Measurements from ENCODE around the gene SEZ6L.
A peak's percentile ranks its signal among the peaks of the same experiment; 100 is the strongest.

SEZ6L gene

DNA sequence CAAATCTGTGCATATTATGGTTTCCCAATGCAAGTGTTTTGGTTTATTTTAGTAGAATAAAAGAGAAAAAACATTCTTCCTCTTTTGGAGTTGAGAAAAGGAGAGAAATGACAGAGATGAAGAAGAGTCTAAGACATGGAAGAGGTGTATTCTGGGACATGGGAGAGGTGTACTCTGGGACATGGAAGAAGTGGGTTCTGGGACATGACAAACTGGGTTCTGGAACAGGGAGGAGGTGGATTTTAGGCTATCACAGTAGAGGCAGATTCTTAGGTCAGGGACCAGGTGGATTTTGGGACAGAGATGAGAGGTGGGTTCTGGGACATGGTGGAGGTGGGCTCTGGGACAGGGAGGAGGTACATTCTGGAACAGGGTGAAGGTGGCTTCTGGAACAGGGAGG lies 257.7 kb downstream of the SEZ6L start:
- no peak overlapping the region for H3K4me3 ChIP-seq (ENCODE audit: low read depth, low read length)
- TF ChIP-seq, protein P1, sequence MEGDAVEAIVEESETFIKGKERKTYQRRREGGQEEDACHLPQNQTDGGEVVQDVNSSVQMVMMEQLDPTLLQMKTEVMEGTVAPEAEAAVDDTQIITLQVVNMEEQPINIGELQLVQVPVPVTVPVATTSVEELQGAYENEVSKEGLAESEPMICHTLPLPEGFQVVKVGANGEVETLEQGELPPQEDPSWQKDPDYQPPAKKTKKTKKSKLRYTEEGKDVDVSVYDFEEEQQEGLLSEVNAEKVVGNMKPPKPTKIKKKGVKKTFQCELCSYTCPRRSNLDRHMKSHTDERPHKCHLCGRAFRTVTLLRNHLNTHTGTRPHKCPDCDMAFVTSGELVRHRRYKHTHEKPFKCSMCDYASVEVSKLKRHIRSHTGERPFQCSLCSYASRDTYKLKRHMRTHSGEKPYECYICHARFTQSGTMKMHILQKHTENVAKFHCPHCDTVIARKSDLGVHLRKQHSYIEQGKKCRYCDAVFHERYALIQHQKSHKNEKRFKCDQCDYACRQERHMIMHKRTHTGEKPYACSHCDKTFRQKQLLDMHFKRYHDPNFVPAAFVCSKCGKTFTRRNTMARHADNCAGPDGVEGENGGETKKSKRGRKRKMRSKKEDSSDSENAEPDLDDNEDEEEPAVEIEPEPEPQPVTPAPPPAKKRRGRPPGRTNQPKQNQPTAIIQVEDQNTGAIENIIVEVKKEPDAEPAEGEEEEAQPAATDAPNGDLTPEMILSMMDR (IDR thresholded peaks at IDR 0.05; ENCODE audit: low read depth, low read length): no peak

DNA sequence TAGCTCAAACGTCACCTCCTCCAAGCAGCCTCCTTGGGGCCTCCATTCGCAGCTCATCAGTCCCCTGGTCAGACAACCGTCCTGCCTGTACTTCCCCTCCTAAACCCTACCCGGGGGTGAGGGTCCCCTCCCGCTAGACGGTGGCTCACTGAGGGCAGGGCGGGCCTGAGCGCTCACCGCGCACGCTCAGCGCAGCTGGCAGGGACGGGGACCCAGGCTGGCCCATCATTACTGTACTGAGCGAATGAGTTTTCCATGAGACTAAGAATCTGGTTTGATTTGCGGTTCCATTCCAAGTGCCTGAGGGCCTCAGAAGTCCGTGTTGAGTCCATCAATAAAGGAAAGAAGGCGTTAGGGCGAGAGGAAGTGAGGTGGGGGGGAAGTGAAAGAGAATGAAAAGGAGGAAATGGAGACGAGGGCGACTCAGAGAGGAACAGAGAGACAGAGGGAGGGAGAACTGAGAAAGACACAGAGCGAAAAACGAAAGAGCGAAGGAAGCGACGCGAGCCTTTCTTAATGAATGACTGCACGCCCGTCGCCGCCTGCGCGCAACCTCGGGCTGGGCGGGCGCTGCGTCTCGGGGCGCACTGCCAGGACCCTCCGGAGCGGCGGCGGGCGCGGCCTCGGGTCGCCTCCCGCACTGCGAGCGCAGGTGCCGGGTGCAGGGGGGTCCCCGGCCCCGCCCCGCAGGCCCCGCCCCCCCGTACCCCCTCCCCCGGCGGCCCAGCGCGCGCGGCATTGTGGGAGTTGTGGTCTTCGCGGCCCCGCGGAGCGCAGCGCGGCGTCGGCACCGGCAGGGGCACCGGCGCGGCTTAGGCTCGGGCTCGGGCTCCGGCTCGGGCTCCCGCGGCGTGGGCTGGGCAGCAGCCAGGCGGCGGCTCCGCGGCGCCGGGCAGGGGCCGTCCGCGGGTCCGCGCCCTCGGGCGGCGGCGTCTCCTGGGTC lies 259.5 kb downstream of the SEZ6L start, which contains the start of gene ASPHD2:
ASPHD2 (plus strand) TSS at position 746 of the 943 bp plus-strand sequence. CDS start 4,356 bp downstream, outside the sequence.
- TF ChIP-seq, protein P1 (IDR thresholded peaks at IDR 0.05; ENCODE audit: low read depth, low read length): no peak
- peak within 1 kb of the TSS; percentile 64 for H3K4me3 ChIP-seq (ENCODE audit: low read depth, low read length)

DNA sequence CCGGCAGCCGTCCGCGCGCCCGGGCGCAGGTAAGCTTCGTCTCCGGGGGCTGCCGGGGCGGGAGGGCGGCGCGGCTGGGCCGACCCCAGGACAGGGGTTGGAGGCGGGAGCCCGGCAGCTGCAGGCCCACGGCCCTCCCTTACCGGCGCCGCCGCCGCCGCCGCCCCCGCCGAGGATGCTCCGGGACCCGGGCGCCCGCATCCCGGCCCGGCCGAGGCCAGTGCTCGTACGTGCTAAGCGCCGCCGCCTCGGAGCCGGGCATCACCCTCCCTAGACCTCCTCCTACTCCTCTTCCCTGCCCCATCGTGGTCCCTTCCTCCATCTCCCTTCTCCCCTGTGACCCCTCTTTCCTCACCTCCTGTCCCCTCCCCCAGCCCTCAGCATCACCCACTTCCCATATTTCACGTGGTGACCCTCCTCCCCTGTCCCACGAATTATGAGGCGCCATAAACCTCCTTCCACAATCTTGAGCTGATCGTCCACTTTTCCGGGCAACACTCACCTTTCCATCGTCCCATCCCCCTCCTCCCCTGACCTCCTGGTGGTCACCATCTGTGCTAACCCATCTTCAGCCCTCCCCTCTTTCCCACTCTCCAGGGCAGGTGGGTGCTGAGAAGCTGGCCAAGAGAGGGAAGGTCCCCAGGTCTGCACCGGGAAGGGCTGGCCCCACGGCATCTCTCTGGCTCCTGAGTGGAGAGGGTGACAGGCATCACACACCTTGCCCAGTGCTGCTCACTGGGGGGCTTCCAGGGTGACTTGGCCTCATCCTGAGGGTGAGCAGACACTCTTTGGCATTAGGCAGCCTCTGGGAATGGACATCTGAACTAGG lies 260.4 kb downstream of the SEZ6L start:
- TF ChIP-seq, protein P1 (IDR thresholded peaks at IDR 0.05; ENCODE audit: low read depth, low read length): no peak
- peak overlapping the region; percentile 41 for H3K4me3 ChIP-seq (ENCODE audit: low read depth, low read length)

DNA sequence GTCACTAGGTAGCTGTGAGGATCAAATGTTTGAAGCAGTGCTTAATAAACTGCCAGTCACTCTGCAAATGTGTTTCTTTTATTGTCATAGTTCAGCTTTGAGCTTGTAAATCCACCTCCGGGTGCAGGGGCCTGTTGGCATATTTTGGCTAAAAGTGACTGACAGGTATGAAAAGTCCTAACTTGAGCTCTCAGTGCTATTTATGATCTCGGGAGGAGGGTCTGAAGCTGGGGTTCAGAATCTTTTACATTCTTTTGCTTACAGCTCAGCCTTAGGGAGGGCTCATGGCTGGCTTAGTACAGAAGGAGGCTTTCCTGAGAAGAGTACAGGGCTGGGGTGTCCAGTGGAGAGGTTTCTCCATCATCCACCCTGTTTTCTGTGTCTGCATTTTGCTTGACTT lies 261.3 kb downstream of the SEZ6L start:
- TF ChIP-seq, protein P1 (IDR thresholded peaks at IDR 0.05; ENCODE audit: low read depth, low read length): no peak
- H3K4me3 ChIP-seq (ENCODE audit: low read depth, low read length): no peak overlapping the region

DNA sequence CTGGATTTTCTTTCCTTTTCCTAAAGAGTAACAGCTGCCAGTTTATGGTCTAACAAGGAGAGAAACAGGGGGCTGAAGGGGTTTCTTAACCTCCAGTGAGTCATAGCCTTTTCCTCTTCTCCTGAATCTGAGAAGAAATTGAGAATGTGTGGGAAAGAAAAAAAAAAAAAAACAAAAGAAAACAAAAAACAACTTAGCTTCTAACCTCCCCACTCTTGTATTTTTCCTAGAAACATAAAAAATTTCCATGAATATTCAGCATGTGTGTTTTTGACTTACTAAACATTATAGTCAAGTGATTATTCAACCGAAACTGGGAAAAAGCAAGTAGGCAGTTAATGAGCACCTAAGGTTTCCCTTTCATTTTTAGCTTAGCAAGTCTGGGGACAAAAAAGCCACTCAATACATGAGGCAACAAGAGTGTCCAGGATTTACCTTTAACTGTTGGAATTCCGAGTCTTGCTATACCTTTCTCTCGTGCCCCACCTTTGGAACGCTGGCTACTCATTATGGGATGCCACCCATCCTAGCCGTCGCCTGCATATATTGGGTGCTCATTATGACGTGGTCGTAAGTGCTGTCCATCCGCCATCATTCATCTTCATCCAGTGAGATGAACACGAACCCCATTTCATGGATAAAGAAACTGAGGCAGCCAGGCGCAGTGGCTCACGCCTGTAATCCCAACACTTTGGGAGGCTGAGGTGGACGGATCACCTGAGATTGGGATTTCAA lies 262.2 kb downstream of the SEZ6L start:
- TF ChIP-seq, protein P1 (IDR thresholded peaks at IDR 0.05; ENCODE audit: low read depth, low read length): no peak
- no peak overlapping the region for H3K4me3 ChIP-seq (ENCODE audit: low read depth, low read length)

DNA sequence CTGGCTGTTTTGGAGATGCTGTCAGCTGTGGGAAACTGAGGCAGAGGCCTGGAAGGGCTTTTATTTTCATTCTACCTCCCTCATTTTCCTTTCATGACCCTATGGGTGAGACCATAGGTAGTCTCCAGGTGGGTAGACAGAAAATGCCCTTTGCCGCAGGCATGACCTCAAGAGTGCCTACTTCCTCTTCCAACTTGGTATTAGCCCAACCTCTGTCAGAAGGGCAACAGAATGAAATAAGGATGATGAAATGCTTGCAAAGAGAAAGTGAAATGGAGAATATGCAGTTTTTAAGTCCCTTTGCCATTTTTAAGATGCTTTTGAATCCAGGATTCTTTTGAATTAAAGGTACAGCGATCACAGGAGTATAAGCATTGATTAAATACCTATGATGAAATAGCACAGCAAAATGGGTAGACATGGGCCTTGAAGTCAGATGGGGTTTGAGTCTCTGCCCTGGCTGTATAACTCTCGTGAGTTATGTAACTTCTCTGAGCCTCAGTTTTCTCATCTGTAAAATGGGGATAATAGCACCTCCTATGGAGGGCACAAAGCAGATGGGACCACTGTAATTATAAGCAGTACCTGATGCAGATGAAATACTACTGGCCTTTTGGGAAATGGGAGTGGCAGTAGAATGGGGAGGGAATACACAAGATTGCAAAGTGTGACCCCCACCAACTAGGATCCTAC lies 263.5 kb downstream of the SEZ6L start:
- H3K4me3 ChIP-seq (ENCODE audit: low read depth, low read length): no peak overlapping the region
- TF ChIP-seq, protein P1 (IDR thresholded peaks at IDR 0.05; ENCODE audit: low read depth, low read length): no peak
